ENCODE measurements around the gene BIRC5. TPM values are rescaled to one million over a fixed set of nuclear protein-coding genes. Genes with fewer than 3 reads are reported as not detected.

Gene BIRC5
- polyA plus RNA-seq, 1 experiment, result 30.7 TPM

DNA sequence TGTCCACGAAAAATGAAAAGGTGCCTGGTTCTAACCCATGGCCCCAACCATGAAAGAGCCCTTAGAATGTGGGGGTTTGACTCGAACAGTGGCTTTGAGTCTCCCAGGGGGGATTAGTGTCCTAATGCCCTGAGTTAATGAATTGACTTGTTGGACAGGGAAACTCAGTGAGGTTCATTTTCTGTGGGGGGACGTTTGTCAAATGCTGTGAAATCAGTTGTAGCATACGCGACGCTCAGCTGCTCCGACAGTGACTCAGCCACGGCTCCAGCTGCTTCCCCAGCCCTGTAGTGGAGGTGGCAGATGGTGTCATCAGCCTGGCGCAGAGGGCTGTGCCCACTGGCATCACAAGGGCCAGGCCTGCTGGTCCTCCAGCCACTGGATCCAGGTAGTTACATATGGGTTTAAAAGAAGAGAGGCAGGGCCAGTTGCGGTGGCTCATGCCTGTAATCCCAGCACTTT lies 13.4 kb downstream of the BIRC5 start:
- ChIA-PET CTCF (interaction anchor here (1.2 to 2.3 kb wide), 2 partner anchors 23 to 24 kb away, joined by 3 to 6 read pairs; no protein-coding TSS in a partner anchor), POLR2A (no interaction called here)
- Histone ChIP-seq H3K36me3 (ENCODE audit: control insufficient read depth, insufficient read depth, low read length) (no peaks in the 10 kb centered on the region), H3K27me3 (ENCODE audit: control insufficient read depth, insufficient read depth, low read length) (peaks cover 17% of the 10 kb centered on the region), H3K4me3 (ENCODE audit: low read depth, low read length) (no peak overlapping the region)
- no peak for DNase-seq (ENCODE audit: low read depth)
- TF ChIP-seq, protein P1, sequence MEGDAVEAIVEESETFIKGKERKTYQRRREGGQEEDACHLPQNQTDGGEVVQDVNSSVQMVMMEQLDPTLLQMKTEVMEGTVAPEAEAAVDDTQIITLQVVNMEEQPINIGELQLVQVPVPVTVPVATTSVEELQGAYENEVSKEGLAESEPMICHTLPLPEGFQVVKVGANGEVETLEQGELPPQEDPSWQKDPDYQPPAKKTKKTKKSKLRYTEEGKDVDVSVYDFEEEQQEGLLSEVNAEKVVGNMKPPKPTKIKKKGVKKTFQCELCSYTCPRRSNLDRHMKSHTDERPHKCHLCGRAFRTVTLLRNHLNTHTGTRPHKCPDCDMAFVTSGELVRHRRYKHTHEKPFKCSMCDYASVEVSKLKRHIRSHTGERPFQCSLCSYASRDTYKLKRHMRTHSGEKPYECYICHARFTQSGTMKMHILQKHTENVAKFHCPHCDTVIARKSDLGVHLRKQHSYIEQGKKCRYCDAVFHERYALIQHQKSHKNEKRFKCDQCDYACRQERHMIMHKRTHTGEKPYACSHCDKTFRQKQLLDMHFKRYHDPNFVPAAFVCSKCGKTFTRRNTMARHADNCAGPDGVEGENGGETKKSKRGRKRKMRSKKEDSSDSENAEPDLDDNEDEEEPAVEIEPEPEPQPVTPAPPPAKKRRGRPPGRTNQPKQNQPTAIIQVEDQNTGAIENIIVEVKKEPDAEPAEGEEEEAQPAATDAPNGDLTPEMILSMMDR (IDR thresholded peaks at IDR 0.05; ENCODE audit: insufficient read depth, low read depth, low read length), result no peak

DNA sequence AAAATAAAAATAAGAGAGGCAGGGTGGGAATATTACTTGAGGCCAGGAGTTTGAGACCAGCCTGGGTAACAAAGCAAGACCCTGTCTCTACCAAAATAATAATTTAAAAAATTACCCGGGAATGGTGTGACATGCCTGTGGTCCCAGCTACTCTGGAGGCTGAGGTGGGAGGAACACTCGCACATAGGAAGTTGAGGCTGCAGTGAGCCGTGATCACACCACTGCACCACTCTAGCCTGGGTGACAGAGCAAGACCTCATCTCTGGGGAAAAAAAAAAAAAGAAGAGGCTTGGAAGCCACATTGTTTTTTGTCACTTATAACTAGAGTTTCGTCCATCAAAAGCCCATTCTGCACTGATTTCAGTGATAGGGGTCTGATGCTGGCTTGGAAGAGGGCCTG lies 14.1 kb downstream of the BIRC5 start:
- CTCF ChIA-PET, result interaction anchor here (1.2 kb wide), 1 partner anchor 10 kb away, joined by 3 read pairs; no protein-coding TSS in a partner anchor
- H3K4me3 ChIP-seq (ENCODE audit: low read depth, low read length), result no peak overlapping the region
- POLR2A ChIA-PET, result no interaction called here
- no peaks in the 10 kb centered on the region for H3K36me3 ChIP-seq (ENCODE audit: control insufficient read depth, insufficient read depth, low read length)
- no peak for DNase-seq (ENCODE audit: low read depth)
- H3K27me3 ChIP-seq (ENCODE audit: control insufficient read depth, insufficient read depth, low read length), result peaks cover 23% of the 10 kb centered on the region
- TF ChIP-seq, protein P1 (IDR thresholded peaks at IDR 0.05; ENCODE audit: insufficient read depth, low read depth, low read length), result no peak

DNA sequence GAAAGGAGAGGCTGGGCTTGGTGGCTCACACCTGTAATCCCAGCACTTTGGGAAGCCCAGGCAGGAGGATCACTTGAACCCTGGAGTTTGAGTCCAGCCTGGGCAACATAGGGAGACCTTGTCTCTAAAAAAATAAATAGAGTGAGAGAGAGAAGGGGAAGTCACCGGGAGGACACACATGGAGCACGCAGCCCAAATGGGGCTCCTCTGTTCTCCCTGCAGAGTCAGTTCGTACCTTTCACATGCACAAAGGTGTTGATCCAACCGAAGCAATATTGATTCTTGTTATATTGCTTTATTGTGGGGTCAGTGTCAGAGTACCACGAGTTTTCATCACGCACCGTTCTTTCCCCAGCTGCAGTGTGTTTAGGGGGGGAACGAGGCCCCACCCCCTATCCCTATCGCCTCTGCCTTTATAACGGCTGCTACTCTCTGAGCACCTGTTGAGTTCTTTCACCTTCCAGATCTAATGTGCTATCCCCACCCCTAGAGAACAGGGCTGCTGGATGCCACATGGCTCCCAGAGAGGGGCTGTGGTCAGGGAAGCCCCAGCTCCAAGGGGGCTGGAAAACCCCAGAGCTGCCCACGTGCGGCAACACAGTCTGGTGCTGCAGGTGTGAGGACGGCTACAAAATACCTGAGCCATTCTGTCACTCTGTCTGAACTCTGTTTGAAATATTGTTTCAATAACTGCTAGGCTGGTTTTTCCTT lies 16.4 kb downstream of the BIRC5 start:
- no peak for DNase-seq (ENCODE audit: low read depth)
- H3K27me3 ChIP-seq (ENCODE audit: control insufficient read depth, insufficient read depth, low read length), result peaks cover 28% of the 10 kb centered on the region
- CTCF ChIA-PET, result no interaction called here
- H3K4me3 ChIP-seq (ENCODE audit: low read depth, low read length), result no peak overlapping the region
- TF ChIP-seq, protein P1 (IDR thresholded peaks at IDR 0.05; ENCODE audit: insufficient read depth, low read depth, low read length), result no peak
- POLR2A ChIA-PET, result no interaction called here
- H3K36me3 ChIP-seq (ENCODE audit: control insufficient read depth, insufficient read depth, low read length), result no peaks in the 10 kb centered on the region

DNA sequence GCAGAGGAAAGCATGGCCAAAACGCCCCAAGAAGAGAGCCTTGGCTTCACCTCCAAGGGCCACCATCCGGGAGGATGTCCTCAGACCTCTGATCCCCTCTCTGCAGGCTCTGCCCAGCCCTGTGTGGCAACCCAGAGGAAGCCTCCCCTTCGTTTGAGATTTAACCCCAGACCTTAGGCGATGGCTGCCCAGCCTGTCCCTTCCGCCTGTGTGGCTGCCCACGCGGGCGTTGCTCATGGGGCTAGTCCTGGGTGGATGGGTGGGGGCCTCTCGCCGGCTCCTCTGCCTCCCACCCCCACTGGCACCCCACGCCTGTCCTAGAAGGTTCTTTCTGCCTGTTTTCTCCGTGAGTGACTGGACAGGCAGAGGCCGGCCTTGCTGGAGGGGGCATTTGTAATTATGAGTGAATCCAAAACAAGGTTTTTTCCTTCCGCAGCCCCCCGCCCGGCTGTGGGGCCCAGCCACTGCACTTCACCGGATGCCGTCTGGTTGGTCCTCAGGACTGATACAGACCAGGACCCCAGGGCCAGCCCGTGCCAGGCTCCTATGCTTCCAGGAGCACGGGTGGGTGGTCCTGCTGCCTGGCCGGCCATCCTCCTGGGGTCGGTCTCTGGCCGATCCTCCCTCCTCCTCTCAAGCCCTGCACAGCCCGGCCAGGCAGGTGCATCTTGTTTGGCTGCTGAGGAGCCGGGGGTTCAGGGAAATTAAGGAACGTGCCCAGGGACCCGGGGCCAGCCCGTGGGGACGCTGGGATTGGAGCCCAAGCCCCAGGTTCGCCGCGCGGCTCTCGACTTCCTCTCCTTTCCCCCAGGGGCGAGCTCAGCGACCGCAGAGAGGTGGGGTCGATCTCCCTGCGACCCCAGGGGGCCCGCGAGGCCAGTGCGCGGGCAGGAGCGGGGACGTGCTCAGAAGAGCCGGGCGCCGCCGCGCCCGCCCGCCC lies 17.2 kb downstream of the BIRC5 start, which contains the start of gene TMEM235:
Gene TMEM235 (plus strand): TSS at position 636 of the 940 bp plus-strand sequence. CDS start 393 bp downstream, outside the sequence.
- TF ChIP-seq, protein P1 (IDR thresholded peaks at IDR 0.05; ENCODE audit: insufficient read depth, low read depth, low read length), result no peak
- no peak within 1 kb of the TSS for H3K4me3 ChIP-seq (ENCODE audit: low read depth, low read length)
- POLR2A ChIA-PET, result no interaction called here
- H3K36me3 ChIP-seq (ENCODE audit: control insufficient read depth, insufficient read depth, low read length), result no peaks in the 10 kb centered on the region
- no peak for DNase-seq (ENCODE audit: low read depth)
- H3K27me3 ChIP-seq (ENCODE audit: control insufficient read depth, insufficient read depth, low read length), result peaks cover 28% of the 10 kb centered on the region
- CTCF ChIA-PET, result interaction anchor here (1.5 kb wide), 1 partner anchor 19 kb away, joined by 5 read pairs; no protein-coding TSS in a partner anchor

All from BJ (cell line).